ENCODE data around the gene NT5C3A. TPM values are rescaled to one million over a fixed set of nuclear protein-coding genes. Genes with fewer than 3 reads are reported as not detected.
"Not testable (repeated sequence)": the region's sequence is repeated elsewhere in the genome, so short reads cannot be mapped to it uniquely, and the experiment has no call there.

NT5C3A gene
- total RNA-seq, 1 experiment from 2014 or later: 57.7 TPM

DNA sequence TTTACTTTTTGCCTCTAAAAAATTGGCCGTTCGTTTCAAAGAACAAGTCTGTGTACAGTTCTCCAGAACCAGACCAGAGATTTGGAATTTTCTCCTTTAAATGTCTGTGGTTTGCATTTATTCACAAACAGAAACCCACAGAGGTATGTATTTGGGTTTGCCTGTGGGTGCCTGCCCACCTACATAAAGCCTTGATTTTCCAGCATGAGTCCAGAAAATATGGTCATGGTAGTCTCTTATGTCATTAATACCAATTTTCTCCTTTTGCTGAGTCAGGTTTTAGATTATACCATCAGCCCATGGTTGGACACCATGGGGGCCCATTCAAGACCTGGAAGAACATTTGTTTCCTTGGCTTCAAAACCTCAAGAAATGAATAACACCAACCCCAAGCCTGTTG lies 82.7 kb downstream of the NT5C3A start:
- H3K27me3 ChIP-seq (replicated peaks; ENCODE audit: insufficient read depth, low read depth, low read length, poor library complexity); H3K4me1 ChIP-seq (ENCODE audit: insufficient read depth, low read length, poor library complexity, severe bottlenecking); POLR2A ChIA-PET (ENCODE audit: low non-redundant PET); intact Hi-C loops (cut with micrococcal nuclease; ENCODE audit: unreplicated experiment); BruUV-seq (replicated peaks); H3K4me3 ChIP-seq (ENCODE audit: low read depth, low read length, poor library complexity, severe bottlenecking); H3K36me3 ChIP-seq (ENCODE audit: insufficient read depth, low read length, poor library complexity, severe bottlenecking); CTCF ChIA-PET; H3K9me3 ChIP-seq (ENCODE audit: low read depth, low read length, poor library complexity, severe bottlenecking); H3K27ac ChIP-seq (ENCODE audit: low read depth, low read length, poor library complexity, severe bottlenecking); DNase-seq (ENCODE audit: low spot score): not testable (repeated sequence)

DNA sequence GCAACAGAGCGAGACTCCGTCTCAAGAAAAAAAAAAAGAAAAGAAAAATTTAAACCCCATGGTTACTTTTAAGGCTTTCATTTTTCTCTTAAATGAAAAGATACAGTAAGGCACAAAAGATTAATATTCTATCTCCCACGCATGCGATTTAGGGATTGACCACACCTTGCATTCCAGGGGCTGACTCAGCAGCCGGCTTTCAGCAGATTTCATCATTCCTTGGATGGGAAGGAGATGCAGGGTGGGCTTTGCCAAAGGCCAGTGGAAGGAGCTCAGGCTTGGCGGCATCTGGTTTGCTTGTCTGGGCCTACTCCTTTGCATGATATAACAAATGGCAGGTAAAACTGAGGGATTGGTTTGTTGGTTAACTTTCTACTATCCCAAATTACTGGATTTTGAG lies 83.3 kb downstream of the NT5C3A start:
- H3K27ac ChIP-seq (ENCODE audit: low read depth, low read length, poor library complexity, severe bottlenecking); BruUV-seq (replicated peaks); intact Hi-C loops (cut with micrococcal nuclease; ENCODE audit: unreplicated experiment); H3K9me3 ChIP-seq (ENCODE audit: low read depth, low read length, poor library complexity, severe bottlenecking); H3K4me1 ChIP-seq (ENCODE audit: insufficient read depth, low read length, poor library complexity, severe bottlenecking); CTCF ChIA-PET; H3K4me3 ChIP-seq (ENCODE audit: low read depth, low read length, poor library complexity, severe bottlenecking); H3K27me3 ChIP-seq (replicated peaks; ENCODE audit: insufficient read depth, low read depth, low read length, poor library complexity); POLR2A ChIA-PET (ENCODE audit: low non-redundant PET); H3K36me3 ChIP-seq (ENCODE audit: insufficient read depth, low read length, poor library complexity, severe bottlenecking); DNase-seq (ENCODE audit: low spot score): not testable (repeated sequence)

DNA sequence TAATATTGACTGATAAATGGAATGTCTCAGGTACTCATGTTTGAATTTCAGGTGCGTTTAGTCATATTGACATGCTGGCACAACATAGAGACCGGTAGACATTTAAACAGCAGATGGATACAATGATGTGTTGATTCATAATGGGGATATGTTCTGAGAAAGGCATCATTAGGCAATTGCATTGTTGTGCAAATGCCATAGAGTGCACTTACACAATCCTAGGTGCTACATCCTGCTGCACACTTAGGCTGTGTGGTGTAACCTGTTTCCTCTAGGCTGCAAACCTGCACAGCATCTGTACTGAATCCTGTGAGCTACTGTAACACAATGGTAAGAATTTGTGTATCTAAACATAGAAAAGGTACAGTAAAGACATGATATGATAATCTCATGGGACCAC lies 85.4 kb downstream of the NT5C3A start:
- H3K27ac ChIP-seq (ENCODE audit: low read depth, low read length, poor library complexity, severe bottlenecking); CTCF ChIA-PET; intact Hi-C loops (cut with micrococcal nuclease; ENCODE audit: unreplicated experiment); H3K4me1 ChIP-seq (ENCODE audit: insufficient read depth, low read length, poor library complexity, severe bottlenecking); POLR2A ChIA-PET (ENCODE audit: low non-redundant PET); BruUV-seq (replicated peaks); H3K9me3 ChIP-seq (ENCODE audit: low read depth, low read length, poor library complexity, severe bottlenecking); H3K36me3 ChIP-seq (ENCODE audit: insufficient read depth, low read length, poor library complexity, severe bottlenecking); DNase-seq (ENCODE audit: low spot score); H3K27me3 ChIP-seq (replicated peaks; ENCODE audit: insufficient read depth, low read depth, low read length, poor library complexity); H3K4me3 ChIP-seq (ENCODE audit: low read depth, low read length, poor library complexity, severe bottlenecking): not testable (repeated sequence)

DNA sequence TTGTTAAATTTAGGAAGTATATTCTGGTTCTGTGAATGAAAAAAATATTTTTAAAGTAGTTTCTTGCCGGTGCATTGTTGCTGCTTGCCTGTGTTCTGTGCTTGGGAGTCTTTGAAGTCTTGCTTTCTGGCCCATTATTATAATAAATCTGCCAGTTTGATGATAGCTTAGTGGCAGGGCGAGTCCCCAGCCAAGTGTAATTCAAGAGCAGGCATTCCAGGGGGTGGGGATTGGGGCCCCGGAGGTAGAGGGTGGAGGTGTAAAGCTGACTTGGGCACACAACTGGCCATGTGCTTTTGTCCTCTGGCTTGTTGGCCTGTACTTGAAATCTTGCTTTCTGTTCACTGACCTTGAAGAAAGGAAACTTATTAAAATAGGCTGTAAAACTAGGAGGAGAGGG lies 90.6 kb downstream of the NT5C3A start:
- H3K4me3 ChIP-seq (ENCODE audit: low read depth, low read length, poor library complexity, severe bottlenecking); H3K27ac ChIP-seq (ENCODE audit: low read depth, low read length, poor library complexity, severe bottlenecking); H3K4me1 ChIP-seq (ENCODE audit: insufficient read depth, low read length, poor library complexity, severe bottlenecking); H3K9me3 ChIP-seq (ENCODE audit: low read depth, low read length, poor library complexity, severe bottlenecking); H3K27me3 ChIP-seq (replicated peaks; ENCODE audit: insufficient read depth, low read depth, low read length, poor library complexity); H3K36me3 ChIP-seq (ENCODE audit: insufficient read depth, low read length, poor library complexity, severe bottlenecking); POLR2A ChIA-PET (ENCODE audit: low non-redundant PET); BruUV-seq (replicated peaks); CTCF ChIA-PET; DNase-seq (ENCODE audit: low spot score); intact Hi-C loops (cut with micrococcal nuclease; ENCODE audit: unreplicated experiment): not testable (repeated sequence)

DNA sequence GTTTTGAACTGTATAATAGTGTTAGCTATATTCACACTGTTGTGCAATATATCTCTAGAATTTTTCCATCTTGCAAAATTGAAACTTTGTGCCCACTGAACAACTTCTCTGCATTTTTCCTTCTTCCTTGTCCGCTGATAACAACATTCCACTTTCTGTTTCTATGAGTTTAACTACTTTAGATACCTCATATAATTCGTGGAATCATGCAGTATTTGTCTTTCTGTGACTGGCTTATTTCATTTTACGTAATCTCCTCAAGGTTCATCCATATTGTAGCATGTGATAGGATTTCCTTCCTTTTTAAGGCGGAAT lies 95.4 kb downstream of the NT5C3A start:
- CTCF ChIA-PET; intact Hi-C loops (cut with micrococcal nuclease; ENCODE audit: unreplicated experiment); H3K36me3 ChIP-seq (ENCODE audit: insufficient read depth, low read length, poor library complexity, severe bottlenecking); H3K4me1 ChIP-seq (ENCODE audit: insufficient read depth, low read length, poor library complexity, severe bottlenecking); H3K4me3 ChIP-seq (ENCODE audit: low read depth, low read length, poor library complexity, severe bottlenecking); BruUV-seq (replicated peaks); H3K9me3 ChIP-seq (ENCODE audit: low read depth, low read length, poor library complexity, severe bottlenecking); H3K27me3 ChIP-seq (replicated peaks; ENCODE audit: insufficient read depth, low read depth, low read length, poor library complexity); H3K27ac ChIP-seq (ENCODE audit: low read depth, low read length, poor library complexity, severe bottlenecking); DNase-seq (ENCODE audit: low spot score); POLR2A ChIA-PET (ENCODE audit: low non-redundant PET): not testable (repeated sequence)

DNA sequence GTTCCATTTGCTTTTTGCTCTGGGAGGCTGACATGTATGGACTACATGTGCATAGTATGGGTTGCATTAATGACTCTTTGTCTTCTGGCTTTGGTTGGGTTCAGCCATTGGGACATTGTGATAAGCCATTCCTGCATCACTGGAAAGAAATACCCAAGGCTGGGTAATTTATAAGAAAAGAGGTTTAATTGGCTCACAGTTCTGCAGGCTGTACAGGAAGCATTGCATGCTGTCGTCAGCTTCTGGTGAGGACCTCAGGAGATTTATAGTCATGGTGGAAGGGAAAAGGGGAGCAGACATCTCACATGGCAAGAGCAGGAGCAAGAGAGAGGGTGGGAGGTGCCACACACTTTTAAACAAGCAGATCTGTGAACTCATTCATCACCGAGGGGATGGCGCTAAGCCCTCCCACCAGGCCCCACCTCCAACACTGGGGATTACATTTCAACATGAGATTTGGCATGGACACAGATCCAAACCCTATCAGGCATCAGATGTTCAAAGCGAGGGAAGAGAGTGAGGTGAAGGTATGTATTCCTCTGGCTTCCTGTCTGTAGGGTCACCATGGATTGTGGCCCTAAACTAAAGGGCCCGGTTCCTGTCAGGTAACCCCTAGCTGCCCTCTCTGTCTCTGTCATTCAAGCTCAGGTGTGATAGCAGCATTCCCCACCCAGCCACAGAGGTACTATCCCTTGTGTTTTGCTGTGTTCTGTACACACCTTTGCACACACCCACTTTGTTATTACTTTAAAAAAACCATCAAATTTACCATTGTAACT lies 95.9 kb downstream of the NT5C3A start:
- H3K4me1 ChIP-seq (ENCODE audit: insufficient read depth, low read length, poor library complexity, severe bottlenecking); intact Hi-C loops (cut with micrococcal nuclease; ENCODE audit: unreplicated experiment); POLR2A ChIA-PET (ENCODE audit: low non-redundant PET); BruUV-seq (replicated peaks); H3K27ac ChIP-seq (ENCODE audit: low read depth, low read length, poor library complexity, severe bottlenecking); H3K36me3 ChIP-seq (ENCODE audit: insufficient read depth, low read length, poor library complexity, severe bottlenecking); H3K4me3 ChIP-seq (ENCODE audit: low read depth, low read length, poor library complexity, severe bottlenecking); H3K9me3 ChIP-seq (ENCODE audit: low read depth, low read length, poor library complexity, severe bottlenecking); DNase-seq (ENCODE audit: low spot score); H3K27me3 ChIP-seq (replicated peaks; ENCODE audit: insufficient read depth, low read depth, low read length, poor library complexity); CTCF ChIA-PET: not testable (repeated sequence)

Data from A673 (cell line).